ENCODE measurements around the gene MAP3K9.

Gene MAP3K9

GRCh38 chr14:70714055-70714550, 95.2 kb downstream of the MAP3K9 start:
- TF ChIP-seq GATA2 (IDR thresholded peaks at IDR 0.05; ENCODE audit: low read depth, low read length) (no peak), GATA3 (IDR thresholded peaks at IDR 0.05; ENCODE audit: low read depth, low read length) (no peak)

- no peak for TF ChIP-seq GATA2 (IDR thresholded peaks at IDR 0.05; ENCODE audit: low read depth, low read length)
These were observed 95.8 kb downstream of the MAP3K9 start for GRCh38 chr14:70713511-70713916.

- TF ChIP-seq GATA2 (IDR thresholded peaks at IDR 0.05; ENCODE audit: low read depth, low read length): no peak
- no peak for TF ChIP-seq GATA3 (IDR thresholded peaks at IDR 0.05; ENCODE audit: low read depth, low read length)
These were observed 96.2 kb downstream of the MAP3K9 start for GRCh38 chr14:70713096-70713495.

- TF ChIP-seq GATA3 (IDR thresholded peaks at IDR 0.05; ENCODE audit: low read depth, low read length): no peak
- TF ChIP-seq GATA2 (IDR thresholded peaks at IDR 0.05; ENCODE audit: low read depth, low read length): no peak
These were observed 97.9 kb downstream of the MAP3K9 start for GRCh38 chr14:70711451-70711850.

- no peak for TF ChIP-seq GATA2 (IDR thresholded peaks at IDR 0.05; ENCODE audit: low read depth, low read length)
- no peak for TF ChIP-seq GATA3 (IDR thresholded peaks at IDR 0.05; ENCODE audit: low read depth, low read length)
These were observed 99.5 kb downstream of the MAP3K9 start for GRCh38 chr14:70709726-70710382.

GRCh38 chr14:70708717-70709570, 100.4 kb downstream of the MAP3K9 start:
- TF ChIP-seq GATA2 (IDR thresholded peaks at IDR 0.05; ENCODE audit: low read depth, low read length) (no peak), GATA3 (IDR thresholded peaks at IDR 0.05; ENCODE audit: low read depth, low read length) (no peak)

- TF ChIP-seq GATA3 (IDR thresholded peaks at IDR 0.05; ENCODE audit: low read depth, low read length) (no peak), GATA2 (IDR thresholded peaks at IDR 0.05; ENCODE audit: low read depth, low read length) (no peak)
These were observed 101.9 kb downstream of the MAP3K9 start for GRCh38 chr14:70707138-70708038.

- no peak for TF ChIP-seq GATA2 (IDR thresholded peaks at IDR 0.05; ENCODE audit: low read depth, low read length)
- no peak for TF ChIP-seq GATA3 (IDR thresholded peaks at IDR 0.05; ENCODE audit: low read depth, low read length)
These were observed 103.1 kb downstream of the MAP3K9 start for GRCh38 chr14:70706177-70706576.

- no peak for TF ChIP-seq GATA3 (IDR thresholded peaks at IDR 0.05; ENCODE audit: low read depth, low read length)
- TF ChIP-seq GATA2 (IDR thresholded peaks at IDR 0.05; ENCODE audit: low read depth, low read length): no peak
These were observed 104.4 kb downstream of the MAP3K9 start for GRCh38 chr14:70704960-70705359.

GRCh38 chr14:70702161-70702560, 107.2 kb downstream of the MAP3K9 start:
- TF ChIP-seq GATA2 (IDR thresholded peaks at IDR 0.05; ENCODE audit: low read depth, low read length): no peak
- TF ChIP-seq GATA3 (IDR thresholded peaks at IDR 0.05; ENCODE audit: low read depth, low read length): no peak

GRCh38 chr14:70701610-70702009, 107.7 kb downstream of the MAP3K9 start:
- TF ChIP-seq GATA3 (IDR thresholded peaks at IDR 0.05; ENCODE audit: low read depth, low read length) (no peak), GATA2 (IDR thresholded peaks at IDR 0.05; ENCODE audit: low read depth, low read length) (no peak)

- TF ChIP-seq GATA2 (IDR thresholded peaks at IDR 0.05; ENCODE audit: low read depth, low read length) (no peak), GATA3 (IDR thresholded peaks at IDR 0.05; ENCODE audit: low read depth, low read length) (no peak)
These were observed 108.2 kb downstream of the MAP3K9 start for GRCh38 chr14:70700955-70701585.

- TF ChIP-seq GATA2 (IDR thresholded peaks at IDR 0.05; ENCODE audit: low read depth, low read length) (no peak), GATA3 (IDR thresholded peaks at IDR 0.05; ENCODE audit: low read depth, low read length) (no peak)
These were observed 109.7 kb downstream of the MAP3K9 start for GRCh38 chr14:70699646-70700045.
